ENCODE measurements around the gene IMPA2. TPM values are rescaled to one million over a fixed set of nuclear protein-coding genes. Genes with fewer than 3 reads are reported as not detected.
"Not testable (repeated sequence)": the region's sequence is repeated elsewhere in the genome, so short reads cannot be mapped to it uniquely, and the experiment has no call there.

Gene IMPA2
- total and polyA plus RNA-seq, 2 of the 4 experiments (the other 2 are of a cell fraction), result 5.4 to 5.5 TPM

DNA sequence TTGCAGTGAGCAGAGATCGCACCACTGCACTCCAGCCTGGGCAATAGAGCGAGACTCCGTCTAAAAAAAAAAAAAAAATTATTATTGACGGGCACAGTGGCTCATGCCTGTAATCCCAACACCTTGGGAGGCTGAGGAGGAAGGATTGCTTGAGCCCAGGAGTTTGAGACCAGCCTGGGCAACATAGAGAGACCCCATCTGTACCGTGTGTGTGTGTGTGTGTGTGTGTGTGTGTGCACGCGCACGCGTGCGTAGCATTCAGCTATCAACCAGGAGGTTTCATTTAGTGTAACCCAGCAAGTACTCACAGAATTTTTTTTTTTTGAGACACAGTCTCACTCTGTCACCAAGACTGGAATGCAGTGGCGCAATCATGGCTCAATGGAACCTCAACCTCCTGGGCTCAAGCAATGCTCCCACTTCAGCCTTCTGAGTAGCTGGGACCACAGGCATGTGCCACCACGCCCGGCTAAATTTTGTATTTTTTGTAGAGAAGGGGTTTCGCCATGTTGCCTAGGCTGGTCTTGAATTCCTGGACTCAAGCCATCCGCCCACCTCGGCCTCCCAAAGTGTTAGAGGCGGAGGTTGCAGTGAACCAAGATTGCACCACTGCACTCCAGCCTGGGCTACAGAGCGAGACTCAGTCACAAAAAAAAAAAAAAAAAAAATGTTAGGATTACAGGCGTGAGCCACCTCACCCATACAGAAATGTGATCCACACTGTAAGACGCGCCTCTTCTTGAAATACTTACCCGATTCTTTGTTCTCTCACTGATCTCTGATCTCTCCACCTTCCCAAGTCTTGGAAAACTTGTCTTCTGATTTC lies 35.3 kb upstream of the IMPA2 start:
- Histone ChIP-seq H3K4me1 (ENCODE audit: control insufficient read depth, insufficient read depth, low read length) (peaks cover 19% of the 10 kb centered on the region), H4K5ac (ENCODE audit: low read depth, low read length) (peak overlapping the region; percentile 74; the same call in 1 of the 2 replicates), H3K27ac (ENCODE audit: insufficient read depth, low read length) (peak overlapping the region; percentile 48), H2BK20ac (ENCODE audit: low read depth, low read length) (peak overlapping the region; percentile 30; the same call in 1 of the 2 replicates), H2BK120ac (ENCODE audit: low read depth, low read length) (peak overlapping the region; percentile 69; the same call in 1 of the 2 replicates), H2AK5ac (ENCODE audit: low read depth, low read length) (peak overlapping the region; percentile 66), H3K14ac (replicated peaks; ENCODE audit: low read depth, low read length) (0 out of 2 replicates have a peak overlapping the region, but pooled peaks have one; percentile 48), H3K56ac (ENCODE audit: extremely low read depth, insufficient read depth, low read length) (0 out of 2 replicates have a peak overlapping the region, but pooled peaks have one; percentile 17), H4K8ac (ENCODE audit: low read depth in 2 of 2, low read length in 2 of 2) (peak overlapping the region; percentile 61 to 65), H2BK15ac (ENCODE audit: low read depth, low read length) (peak overlapping the region; percentile 78; the same call in 1 of the 3 replicates), H3K4ac (ENCODE audit: low read depth, low read length) (peak overlapping the region; percentile 53; the same call in 1 of the 2 replicates), H3K18ac (ENCODE audit: low read depth, low read length) (peak overlapping the region; percentile 30; the same call in 1 of the 2 replicates), H2BK5ac (ENCODE audit: low read depth, low read length, poor library complexity, severe bottlenecking) (peak overlapping the region; percentile 77)
- H3K4me3 ChIP-seq (ENCODE audit: insufficient read depth, low read depth, low read length); H3K27me3 ChIP-seq (ENCODE audit: control insufficient read depth, insufficient read depth, low read length); in situ Hi-C loops (cut with MboI; ENCODE audit: low sequenced_read_pairs); H3K9ac ChIP-seq (ENCODE audit: low read depth, low read length); H3K36me3 ChIP-seq (ENCODE audit: control insufficient read depth, insufficient read depth, low read length); H4K91ac ChIP-seq (ENCODE audit: insufficient read depth, low read depth, low read length); H2AK9ac ChIP-seq (replicated peaks; ENCODE audit: low read depth, low read length, poor library complexity); H3K79me1 ChIP-seq (ENCODE audit: low read depth in 1 of 2, low read length in 2 of 2); ATAC-seq (ENCODE audit: low read depth); H3K4me2 ChIP-seq (ENCODE audit: low read depth, low read length); POLR2A ChIA-PET (ENCODE audit: unreplicated experiment); H3K9me3 ChIP-seq (ENCODE audit: control insufficient read depth, insufficient read depth, low read length); H3K23ac ChIP-seq (ENCODE audit: low read depth, low read length); dilution Hi-C loops (cut with HindIII; ENCODE audit: low sequenced_read_pairs, unreplicated experiment); H4K20me1 ChIP-seq (ENCODE audit: insufficient read depth, low read length); H2AFZ ChIP-seq (replicated peaks; ENCODE audit: low read length, poor library complexity); BruUV-seq (replicated peaks); H3K9me1 ChIP-seq (ENCODE audit: insufficient read depth, low read length): not testable (repeated sequence)
- WGBS, 2 experiments (ENCODE audit: extremely low coverage in 2 of 2, insufficient read length in 1 of 2), result 87% methylated on average over 3 of the region's 22 CpGs; no CpG with 5 or more reads in 1 of the 2 experiments
- TF ChIP-seq CEBPB (IDR thresholded peaks at IDR 0.05; ENCODE audit: low read depth, low read length), result peak; percentile 76
- intact Hi-C loops (cut with micrococcal nuclease), result loop anchor here (10.0 kb wide), 2 partner anchors 91 to 329 kb away; partner anchors contain the start of gene CHMP1B
- DNase-seq, result peak; percentile 19
- CTCF ChIA-PET, result interaction anchor here (0.6 to 1.0 kb wide), 2 partner anchors 9 to 22 kb away, joined by 3 read pairs; no protein-coding TSS in a partner anchor
